Peyer's patch (tissue), 4 donors: ENCODE data around the gene SGTB.

Experiments
- POLR2A ChIP-seq, 2 donors: fragments of 450-650 bp; IDR thresholded peaks; one replicate each; pipeline ENCODE4 v1.5.1; 2017; ENCODE audit warnings: antibody characterized with exemption in 2 of 2, mild to moderate bottlenecking in 2 of 2, moderate library complexity in 2 of 2
- TF ChIP-seq, protein P1 (sequence below), 6 experiments: fragments of 450-650 bp in 4 of 6; fragments of 200-600 bp in 2 of 6; sonication (generic) in 1 of 6; IDR thresholded peaks; one replicate each; pipeline ENCODE4 v1.5.1; 2017 to 2019; ENCODE audit warnings: antibody characterized with exemption in 6 of 6, mild to moderate bottlenecking in 3 of 6, moderate library complexity in 1 of 6

DNA sequence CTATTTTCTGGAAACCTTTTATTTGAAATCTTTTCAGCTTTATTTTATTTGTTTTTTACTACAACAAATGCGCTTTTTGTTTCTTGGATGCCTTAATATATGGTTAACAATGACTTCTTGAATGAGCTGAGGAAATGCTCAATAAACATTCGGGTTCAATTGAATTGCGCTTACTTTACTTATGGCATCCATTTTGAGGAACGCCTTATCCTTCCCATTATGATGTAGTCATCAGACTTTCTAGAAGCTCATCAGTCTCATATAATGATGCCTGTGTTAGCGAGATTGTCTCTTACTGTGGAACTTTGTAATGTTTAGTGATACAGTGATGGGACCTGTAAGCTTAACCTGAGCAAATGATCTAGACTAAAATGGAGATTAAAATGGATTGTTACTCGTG lies 96.2 kb downstream of the SGTB start:
- TF ChIP-seq, protein P1, sequence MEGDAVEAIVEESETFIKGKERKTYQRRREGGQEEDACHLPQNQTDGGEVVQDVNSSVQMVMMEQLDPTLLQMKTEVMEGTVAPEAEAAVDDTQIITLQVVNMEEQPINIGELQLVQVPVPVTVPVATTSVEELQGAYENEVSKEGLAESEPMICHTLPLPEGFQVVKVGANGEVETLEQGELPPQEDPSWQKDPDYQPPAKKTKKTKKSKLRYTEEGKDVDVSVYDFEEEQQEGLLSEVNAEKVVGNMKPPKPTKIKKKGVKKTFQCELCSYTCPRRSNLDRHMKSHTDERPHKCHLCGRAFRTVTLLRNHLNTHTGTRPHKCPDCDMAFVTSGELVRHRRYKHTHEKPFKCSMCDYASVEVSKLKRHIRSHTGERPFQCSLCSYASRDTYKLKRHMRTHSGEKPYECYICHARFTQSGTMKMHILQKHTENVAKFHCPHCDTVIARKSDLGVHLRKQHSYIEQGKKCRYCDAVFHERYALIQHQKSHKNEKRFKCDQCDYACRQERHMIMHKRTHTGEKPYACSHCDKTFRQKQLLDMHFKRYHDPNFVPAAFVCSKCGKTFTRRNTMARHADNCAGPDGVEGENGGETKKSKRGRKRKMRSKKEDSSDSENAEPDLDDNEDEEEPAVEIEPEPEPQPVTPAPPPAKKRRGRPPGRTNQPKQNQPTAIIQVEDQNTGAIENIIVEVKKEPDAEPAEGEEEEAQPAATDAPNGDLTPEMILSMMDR (IDR thresholded peaks at IDR 0.05): no peak
- no peak for TF ChIP-seq POLR2A (IDR thresholded peaks at IDR 0.05)
